SK-N-MC (cell line): ENCODE data around the gene LSP1.

Experiments used
- DNase-seq: peaks from one replicate; pipeline ENCODE4 v3.0.0-alpha.2; 2011; ENCODE audit warnings: low read depth, low spot score
- H3K27ac ChIP-seq: fragments of 200-600 bp; sonication (generic); 2 replicates; pipeline ENCODE4 v1.5.1; 2016; ENCODE audit warnings: mixed run types
- H3K36me3 ChIP-seq: fragments of 200-600 bp; sonication (generic); 2 replicates; pipeline ENCODE4 v1.6.1; 2017; ENCODE audit warnings: antibody characterized with exemption, low read length, mixed read lengths; ENCODE audit not compliant: insufficient read depth
- H3K4me3 ChIP-seq: fragments of 200-600 bp; sonication (generic); 2 replicates; pipeline ENCODE4 v1.5.1; 2016
- H3K9ac ChIP-seq: fragments of 200-600 bp; sonication (generic); 2 replicates; pipeline ENCODE4 v1.8.0; 2017; ENCODE audit warnings: mixed run types, mixed read lengths; ENCODE audit not compliant: insufficient read length
- H3K9me3 ChIP-seq: fragments of 200-600 bp; sonication (generic); 2 replicates; pipeline ENCODE4 v1.6.1; 2017; ENCODE audit warnings: low read depth, mild to moderate bottlenecking, antibody characterized with exemption, low read length, moderate library complexity, mixed read lengths
- EZH2 ChIP-seq: fragments of 200-600 bp; sonication (generic); IDR thresholded peaks from one replicate; pipeline ENCODE4 v1.6.1; 2017; ENCODE audit warnings: antibody characterized with exemption
- FOXP2 ChIP-seq: optimal IDR thresholded peaks from 2 replicates; pipeline ENCODE3; 2011; ENCODE audit warnings: mild to moderate bottlenecking, moderate library complexity; ENCODE audit not compliant: insufficient read depth; ENCODE audit errors: extremely low read length, control extremely low read depth
- POLR2AphosphoS5 ChIP-seq: IDR thresholded peaks from 2 replicates; pipeline ENCODE4 v1.6.1; 2012; ENCODE audit warnings: mild to moderate bottlenecking, low read depth, low read length, borderline replicate concordance

Gene LSP1

DNA sequence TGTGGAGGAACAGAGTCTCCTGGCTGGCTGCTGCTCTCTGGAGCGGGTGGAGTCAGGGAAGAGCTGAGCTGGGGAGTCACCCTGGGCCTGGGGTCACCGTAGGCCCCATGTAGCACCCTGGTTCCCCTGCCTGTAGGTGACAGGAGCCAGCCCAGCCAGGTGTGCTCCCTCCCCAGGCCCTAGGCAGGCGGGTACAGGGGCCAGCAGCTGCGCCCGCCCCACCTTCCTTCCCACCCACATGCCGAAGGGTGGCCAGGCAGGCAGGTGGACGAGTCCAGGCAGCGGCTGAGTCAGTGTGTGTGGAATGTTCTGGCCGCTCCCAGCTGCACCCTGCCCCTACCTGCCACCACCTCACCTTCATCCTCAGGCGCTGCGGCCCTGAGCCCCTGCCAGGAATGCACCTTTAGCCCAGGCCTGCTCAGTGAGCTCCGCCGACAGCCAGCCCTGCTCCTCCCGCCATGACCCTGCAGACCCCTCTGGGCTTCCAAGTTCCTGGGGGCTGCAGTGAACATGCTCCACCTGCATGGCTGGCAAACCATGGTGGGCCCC is 18.7 kb upstream of the LSP1 start:
- no peak for DNase-seq
- no peak for TF ChIP-seq EZH2
- no peak for TF ChIP-seq POLR2AphosphoS5
- TF ChIP-seq FOXP2: no peak

DNA sequence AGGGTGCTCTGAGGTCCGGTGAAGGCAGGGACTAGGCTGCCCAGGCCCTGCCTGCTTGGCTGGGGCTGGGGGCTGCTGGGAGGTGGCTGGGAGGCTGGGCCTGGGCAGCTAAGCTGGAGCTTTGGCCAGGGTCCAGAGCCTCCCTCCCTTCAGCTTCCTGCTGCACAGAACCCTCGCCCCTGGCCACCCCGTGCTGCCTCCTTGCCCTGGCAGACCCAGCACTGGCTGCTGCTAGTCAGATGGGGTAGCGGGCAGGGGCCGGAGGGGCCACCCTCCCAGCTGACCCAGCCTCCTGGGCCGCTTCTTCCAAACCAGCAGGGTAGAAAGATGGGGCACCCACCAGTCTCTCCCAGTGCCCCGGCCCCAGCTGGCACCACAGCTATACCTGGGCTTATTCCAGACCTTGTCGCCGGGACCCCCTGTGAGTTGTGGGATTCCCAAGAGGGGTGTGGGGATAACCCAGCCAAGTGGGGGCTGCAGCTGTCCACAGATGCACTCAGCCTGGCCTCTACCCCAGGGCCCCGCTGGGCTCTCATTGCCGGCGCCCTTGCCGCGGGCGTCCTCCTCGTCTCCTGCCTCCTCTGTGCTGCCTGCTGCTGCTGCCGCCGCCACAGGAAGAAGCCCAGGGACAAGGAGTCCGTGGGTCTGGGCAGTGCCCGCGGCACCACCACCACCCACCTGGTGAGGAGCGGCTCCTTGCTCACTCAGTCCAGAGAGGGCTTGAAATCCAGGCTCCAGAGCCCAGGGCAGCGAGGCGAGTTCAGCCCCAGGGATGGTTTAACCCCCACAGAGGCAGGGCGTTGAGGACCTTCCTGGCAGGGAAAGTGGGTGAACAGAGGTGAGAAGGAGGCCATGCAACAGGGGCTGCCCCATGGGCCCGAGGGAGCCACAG is 17.9 kb upstream of the LSP1 start, which contains the start of gene SYT8:
SYT8 (plus strand) TSS at position 212 of the 892 bp plus-strand sequence; CDS start at position 328, 116 bp downstream.
- Histone ChIP-seq H3K4me3 (no peak within 1 kb of the TSS), H3K9ac (no peak within 1 kb of the TSS), H3K27ac (no peak within 1 kb of the TSS), H3K36me3 (no peaks in the 10 kb centered on the region), H3K9me3 (no peaks in the 10 kb centered on the region)
- TF ChIP-seq POLR2AphosphoS5 (no peak), EZH2 (no peak), FOXP2 (no peak)
- no peak for DNase-seq

More for the DNA sequence above, 18.7 kb upstream of the LSP1 start:
- no peak overlapping the region for H3K4me3 ChIP-seq
- H3K9me3 ChIP-seq: no peaks in the 10 kb centered on the region
- H3K9ac ChIP-seq: no peak overlapping the region
- no peak overlapping the region for H3K27ac ChIP-seq
- no peaks in the 10 kb centered on the region for H3K36me3 ChIP-seq

DNA sequence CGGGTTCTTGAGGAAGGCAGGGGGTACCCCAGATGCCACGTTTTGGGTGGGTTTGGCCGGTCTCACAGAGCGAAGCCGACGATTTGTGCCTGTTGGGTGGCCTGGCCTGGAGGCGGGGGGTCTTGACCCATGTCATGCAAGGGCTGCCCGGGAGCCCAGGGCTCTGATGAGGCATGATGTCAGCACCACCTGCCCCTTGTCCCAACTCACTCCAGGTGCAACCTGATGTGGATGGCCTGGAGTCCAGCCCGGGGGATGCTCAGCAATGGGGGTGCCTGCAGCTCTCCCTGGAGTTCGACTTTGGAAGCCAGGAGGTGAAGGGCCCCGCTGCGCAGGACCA is 17.2 kb upstream of the LSP1 start:
- TF ChIP-seq FOXP2 (no peak), POLR2AphosphoS5 (no peak), EZH2 (no peak)
- no peak overlapping the region for H3K9ac ChIP-seq
- DNase-seq: no peak

DNA sequence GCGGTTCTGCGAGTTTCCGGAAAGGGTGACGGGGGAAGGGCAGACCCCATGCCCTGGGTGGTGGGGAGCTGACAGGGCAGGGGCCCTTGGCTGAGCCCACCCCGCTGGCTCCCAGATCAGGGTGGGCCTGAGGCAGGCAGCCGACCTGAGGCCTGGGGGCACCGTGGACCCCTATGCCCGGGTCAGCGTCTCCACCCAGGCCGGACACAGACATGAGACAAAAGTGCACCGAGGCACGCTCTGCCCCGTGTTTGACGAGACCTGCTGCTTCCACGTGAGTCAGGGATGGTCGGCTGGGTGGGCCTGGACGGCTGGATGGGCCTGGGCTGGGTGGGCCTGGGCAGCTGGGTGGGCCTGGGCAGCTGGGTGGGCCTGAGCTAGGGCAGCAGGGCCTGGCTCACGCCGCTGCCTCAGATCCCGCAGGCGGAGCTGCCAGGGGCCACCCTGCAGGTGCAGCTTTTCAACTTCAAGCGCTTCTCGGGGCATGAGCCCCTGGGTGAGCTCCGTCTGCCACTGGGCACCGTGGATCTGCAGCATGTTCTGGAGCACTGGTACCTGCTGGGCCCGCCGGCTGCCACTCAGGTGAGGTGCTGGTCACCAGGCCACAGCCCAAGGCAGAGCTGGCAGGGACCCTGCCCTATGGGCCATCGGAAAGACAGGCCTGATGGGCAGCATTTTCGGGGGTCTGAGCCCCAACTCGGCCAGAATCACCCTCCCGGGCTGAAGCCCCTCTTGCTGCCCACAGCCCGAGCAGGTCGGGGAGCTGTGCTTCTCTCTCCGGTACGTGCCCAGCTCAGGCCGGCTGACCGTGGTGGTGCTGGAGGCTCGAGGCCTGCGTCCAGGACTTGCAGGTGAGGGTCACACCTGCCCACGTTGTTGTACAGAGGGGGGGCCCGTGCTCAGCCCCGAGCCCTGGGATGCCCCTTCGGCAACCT is 16.6 kb upstream of the LSP1 start:
- Histone ChIP-seq H3K27ac (no peak overlapping the region), H3K4me3 (no peak overlapping the region), H3K9me3 (no peaks in the 10 kb centered on the region), H3K9ac (no peak overlapping the region), H3K36me3 (no peaks in the 10 kb centered on the region)
- no peak for DNase-seq
- no peak for TF ChIP-seq POLR2AphosphoS5
- no peak for TF ChIP-seq FOXP2
- TF ChIP-seq EZH2: no peak

More for the DNA sequence above, 17.2 kb upstream of the LSP1 start:
- no peak overlapping the region for H3K27ac ChIP-seq
- no peak overlapping the region for H3K4me3 ChIP-seq
- H3K9me3 ChIP-seq: no peaks in the 10 kb centered on the region
- H3K36me3 ChIP-seq: no peaks in the 10 kb centered on the region

DNA sequence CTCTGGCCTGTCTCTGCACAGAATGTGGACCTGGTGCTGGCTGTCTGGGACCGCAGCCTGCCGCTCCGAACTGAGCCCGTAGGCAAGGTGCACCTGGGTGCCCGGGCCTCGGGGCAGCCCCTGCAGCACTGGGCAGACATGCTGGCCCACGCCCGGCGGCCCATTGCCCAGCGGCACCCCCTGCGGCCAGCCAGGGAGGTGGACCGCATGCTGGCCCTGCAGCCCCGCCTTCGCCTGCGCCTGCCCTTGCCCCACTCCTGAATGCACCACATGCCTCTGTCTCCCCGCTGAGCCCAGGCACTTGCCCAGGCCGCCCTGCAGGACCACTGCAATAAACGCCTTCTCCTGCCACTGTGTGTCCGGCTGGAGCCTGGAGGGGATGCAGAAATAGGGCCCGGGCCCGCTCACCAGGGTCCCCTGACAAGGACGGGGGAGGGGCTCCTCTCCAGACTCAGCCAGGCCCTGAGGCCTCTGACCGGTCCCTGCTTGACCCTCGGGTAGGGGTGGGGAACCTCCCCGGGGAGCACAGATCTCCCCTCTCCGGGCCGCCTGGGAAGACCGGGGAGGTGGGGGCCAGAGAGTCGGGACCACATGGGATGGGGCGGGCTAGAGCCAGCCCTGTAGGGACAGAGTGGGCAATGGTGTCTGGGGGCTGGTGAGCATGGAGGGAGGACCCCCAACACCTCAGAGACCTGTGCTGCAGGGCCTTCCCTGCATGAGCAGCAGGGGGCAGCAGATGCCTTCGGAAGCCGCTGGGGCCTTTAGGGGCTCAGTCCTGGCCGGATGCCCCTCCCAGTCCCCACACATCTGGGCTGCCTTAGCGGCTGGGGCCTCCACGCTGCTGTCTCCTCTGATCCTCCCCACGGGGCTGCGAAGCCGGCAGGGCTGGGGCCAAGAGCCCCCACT is 15.5 kb upstream of the LSP1 start:
- no peak overlapping the region for H3K27ac ChIP-seq
- TF ChIP-seq FOXP2: no peak
- TF ChIP-seq EZH2: no peak
- no peak for TF ChIP-seq POLR2AphosphoS5
- no peak overlapping the region for H3K9ac ChIP-seq
- H3K4me3 ChIP-seq: no peak overlapping the region
- no peak for DNase-seq
- H3K36me3 ChIP-seq: no peaks in the 10 kb centered on the region
- H3K9me3 ChIP-seq: no peaks in the 10 kb centered on the region

DNA sequence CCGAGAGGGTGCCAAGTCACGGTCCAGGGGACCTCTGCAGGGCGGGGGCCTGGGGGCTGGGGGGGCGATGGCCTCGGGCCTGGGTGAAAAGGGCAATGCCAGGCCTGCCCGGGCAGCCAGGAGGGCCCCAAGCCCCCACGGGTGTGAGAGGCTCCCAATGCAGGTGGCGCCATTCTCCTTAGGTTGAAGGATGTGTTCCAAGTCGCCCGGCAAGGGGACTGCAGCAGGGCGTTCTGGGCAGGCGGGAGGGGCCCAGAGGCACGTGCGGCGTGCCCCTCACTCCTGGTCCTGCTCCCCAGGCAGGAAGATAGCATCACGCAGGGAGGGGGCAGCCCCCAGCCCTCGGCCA is 14.8 kb upstream of the LSP1 start:
- Histone ChIP-seq H3K4me3 (no peak overlapping the region), H3K9ac (no peak overlapping the region), H3K27ac (no peak overlapping the region), H3K9me3 (no peaks in the 10 kb centered on the region), H3K36me3 (no peaks in the 10 kb centered on the region)
- TF ChIP-seq EZH2 (no peak), FOXP2 (no peak), POLR2AphosphoS5 (no peak)
- no peak for DNase-seq

DNA sequence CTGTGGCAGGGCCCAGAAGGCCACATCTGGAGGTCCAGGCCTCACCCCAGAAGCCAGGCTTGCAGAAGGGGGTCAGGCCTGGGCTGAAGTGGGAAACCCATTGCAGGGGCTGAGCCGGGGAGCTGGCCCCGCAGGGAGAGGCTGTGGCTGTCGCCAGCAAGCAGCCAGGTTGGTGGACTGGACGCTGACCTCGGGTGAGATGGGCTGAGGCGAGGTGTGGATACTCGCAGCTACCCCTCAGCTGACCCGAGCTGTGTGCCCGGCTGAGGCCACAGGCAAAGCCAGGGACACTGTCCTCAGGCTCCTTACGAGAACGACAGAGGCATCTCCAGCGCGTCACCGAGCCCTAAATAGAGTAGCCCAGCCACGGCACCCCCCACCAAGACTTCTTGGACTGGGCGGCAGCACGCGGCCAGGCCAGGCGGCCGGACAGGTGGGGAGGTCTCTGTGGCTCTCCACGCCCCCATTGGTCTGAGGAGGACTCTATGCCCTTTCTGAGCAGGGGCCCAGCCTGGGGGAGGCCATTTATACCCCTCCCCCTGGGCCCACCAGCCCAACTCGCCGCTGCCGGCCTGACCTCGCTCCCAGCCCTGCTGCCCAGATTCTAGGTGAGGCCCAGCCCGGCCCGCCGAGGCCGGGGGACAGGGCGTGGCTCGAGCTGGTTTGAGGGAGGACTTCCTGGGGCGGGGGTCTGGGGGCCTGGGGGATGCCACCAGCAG is 14.3 kb upstream of the LSP1 start, which contains the start of gene TNNI2:
TNNI2 (plus strand) TSS at position 556 of the 719 bp plus-strand sequence. CDS start 716 bp downstream, outside the sequence.
- H3K9ac ChIP-seq: no peak within 1 kb of the TSS
- no peaks in the 10 kb centered on the region for H3K36me3 ChIP-seq
- TF ChIP-seq EZH2: no peak
- TF ChIP-seq FOXP2: no peak
- no peak for TF ChIP-seq POLR2AphosphoS5
- no peak for DNase-seq
- H3K9me3 ChIP-seq: no peaks in the 10 kb centered on the region
- no peak within 1 kb of the TSS for H3K27ac ChIP-seq
- no peak within 1 kb of the TSS for H3K4me3 ChIP-seq
